OCI-LY1 (cell line): ENCODE results near the gene BBS1.

Experiments used
- CTCF ChIP-seq: fragments of 200-600 bp; sonication (generic), shearing (Covaris generic); IDR thresholded peaks from 2 replicates; pipeline ENCODE4 v1.5.1; 2017; ENCODE audit warnings: mild to moderate bottlenecking, antibody characterized with exemption, low read length, moderate library complexity, mixed read lengths
- EZH2 ChIP-seq: fragments of 200-600 bp; sonication (generic), shearing (Covaris generic); IDR thresholded peaks from 2 replicates; pipeline ENCODE4 v1.8.0; 2017; ENCODE audit warnings: borderline replicate concordance, mixed run types, mild to moderate bottlenecking, antibody characterized with exemption, low read length, moderate library complexity, mixed read lengths

GRCh38 chr11:66505276-66505816, 5.1 kb upstream of the BBS1 start:
- TF ChIP-seq CTCF (no peak), EZH2 (no peak)
